SH-SY5Y (cell line): ENCODE measurements around the gene SPPL2C.

Experiments
- GATA2 ChIP-seq: IDR thresholded peaks from 2 replicates; pipeline ENCODE4 v1.6.1; 2011; ENCODE audit warnings: mild to moderate bottlenecking, low read depth, low read length
- GATA3 ChIP-seq: IDR thresholded peaks from 2 replicates; pipeline ENCODE4 v1.6.1; 2011; ENCODE audit warnings: low read depth, mild to moderate bottlenecking, low read length, moderate library complexity

DNA sequence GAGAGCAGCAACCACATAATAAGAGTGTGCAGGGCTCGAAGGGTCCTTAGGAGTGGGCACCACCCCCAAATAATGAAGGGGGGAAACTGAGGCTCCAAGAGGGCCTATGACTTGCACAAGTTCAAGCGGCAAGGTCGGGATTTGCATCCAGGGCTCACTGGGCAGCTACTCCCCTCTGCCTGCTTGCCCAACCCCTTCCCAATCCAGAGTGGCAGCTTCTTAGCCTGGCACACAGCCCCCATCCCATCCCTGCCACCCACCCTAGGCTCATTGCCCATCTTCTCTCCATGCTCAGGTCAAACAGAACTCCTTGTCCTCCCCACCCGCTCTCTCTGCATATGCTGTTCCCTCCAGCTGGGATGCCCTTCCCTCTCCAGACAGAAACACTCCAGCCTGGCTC, 2.4 kb downstream of the SPPL2C start:
- TF ChIP-seq GATA3 (no peak), GATA2 (no peak)
